Spleen (tissue), 7 donors: ENCODE measurements around the gene PDE4B.

Experiments
- POLR2A ChIP-seq, 3 donors: fragments of 450-650 bp; IDR thresholded peaks; one replicate each; pipeline ENCODE4 v1.5.1; 2017; ENCODE audit warnings: antibody characterized with exemption in 3 of 3, mild to moderate bottlenecking in 1 of 3
- TF ChIP-seq, protein P1 (sequence below), 11 experiments: fragments of 200-600 bp in 7 of 11; fragments of 450-650 bp in 4 of 11; sonication (generic) in 4 of 11; IDR thresholded peaks in 8 of 11; conservative IDR thresholded peaks in 3 of 11; 1 replicate in 7 of 11; 2 replicates in 4 of 11; pipeline versions ENCODE4 v1.4.0 to v1.8.0; 2016 to 2021; ENCODE audit warnings: antibody characterized with exemption in 11 of 11, inconsistent platforms in 4 of 11, mild to moderate bottlenecking in 1 of 11
- donor health status: DM: no; HTN: no; CAD: no; lungs with moderate emphysema.
- donor health status: DM: no; HTN: no; CAD: no.
- donor health status: DM: no; HTN: no; CAD: no.

DNA sequence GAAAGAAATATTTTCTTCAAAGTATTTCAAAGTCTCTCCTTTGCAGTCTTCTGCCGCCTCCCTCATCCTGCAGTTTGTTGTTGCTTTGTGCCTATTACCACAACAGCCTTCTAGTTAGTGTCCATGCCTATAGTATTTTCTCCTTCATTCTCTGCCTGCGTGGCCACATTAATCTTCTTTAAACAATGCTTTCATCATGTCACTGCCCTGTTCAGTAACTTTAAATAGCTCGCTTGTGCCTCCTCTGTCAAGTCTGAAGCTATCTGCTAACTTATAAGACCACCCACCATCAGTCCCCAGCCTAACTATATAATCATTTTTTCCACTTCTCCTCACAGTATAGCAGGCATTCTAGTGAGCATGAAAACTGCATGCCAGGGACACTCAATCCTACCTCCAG is 290.3 kb downstream of the PDE4B start:
- TF ChIP-seq POLR2A (IDR thresholded peaks at IDR 0.05), result no peak
- TF ChIP-seq, protein P1, sequence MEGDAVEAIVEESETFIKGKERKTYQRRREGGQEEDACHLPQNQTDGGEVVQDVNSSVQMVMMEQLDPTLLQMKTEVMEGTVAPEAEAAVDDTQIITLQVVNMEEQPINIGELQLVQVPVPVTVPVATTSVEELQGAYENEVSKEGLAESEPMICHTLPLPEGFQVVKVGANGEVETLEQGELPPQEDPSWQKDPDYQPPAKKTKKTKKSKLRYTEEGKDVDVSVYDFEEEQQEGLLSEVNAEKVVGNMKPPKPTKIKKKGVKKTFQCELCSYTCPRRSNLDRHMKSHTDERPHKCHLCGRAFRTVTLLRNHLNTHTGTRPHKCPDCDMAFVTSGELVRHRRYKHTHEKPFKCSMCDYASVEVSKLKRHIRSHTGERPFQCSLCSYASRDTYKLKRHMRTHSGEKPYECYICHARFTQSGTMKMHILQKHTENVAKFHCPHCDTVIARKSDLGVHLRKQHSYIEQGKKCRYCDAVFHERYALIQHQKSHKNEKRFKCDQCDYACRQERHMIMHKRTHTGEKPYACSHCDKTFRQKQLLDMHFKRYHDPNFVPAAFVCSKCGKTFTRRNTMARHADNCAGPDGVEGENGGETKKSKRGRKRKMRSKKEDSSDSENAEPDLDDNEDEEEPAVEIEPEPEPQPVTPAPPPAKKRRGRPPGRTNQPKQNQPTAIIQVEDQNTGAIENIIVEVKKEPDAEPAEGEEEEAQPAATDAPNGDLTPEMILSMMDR (IDR thresholded peaks at IDR 0.05 in 8 of 11, conservative IDR thresholded peaks at IDR 0.05 in 3 of 11), result no peak
